HG03439 (cell line): ENCODE data around the gene TPSD1.
"Not testable (repeated sequence)": the region's sequence is repeated elsewhere in the genome, so short reads cannot be mapped to it uniquely, and the experiment has no call there.

Source experiments
- ATAC-seq: cut with Tn5 transposase; IDR thresholded peaks from one replicate; pipeline ENCODE4 v1.9.1; 2021; ENCODE audit warnings: mild to moderate bottlenecking, moderate library complexity; ENCODE audit not compliant: unreplicated experiment

Gene TPSD1

GRCh38 chr16:1220841-1221627 is 34.8 kb upstream of the TPSD1 start:
- no peak for ATAC-seq

DNA sequence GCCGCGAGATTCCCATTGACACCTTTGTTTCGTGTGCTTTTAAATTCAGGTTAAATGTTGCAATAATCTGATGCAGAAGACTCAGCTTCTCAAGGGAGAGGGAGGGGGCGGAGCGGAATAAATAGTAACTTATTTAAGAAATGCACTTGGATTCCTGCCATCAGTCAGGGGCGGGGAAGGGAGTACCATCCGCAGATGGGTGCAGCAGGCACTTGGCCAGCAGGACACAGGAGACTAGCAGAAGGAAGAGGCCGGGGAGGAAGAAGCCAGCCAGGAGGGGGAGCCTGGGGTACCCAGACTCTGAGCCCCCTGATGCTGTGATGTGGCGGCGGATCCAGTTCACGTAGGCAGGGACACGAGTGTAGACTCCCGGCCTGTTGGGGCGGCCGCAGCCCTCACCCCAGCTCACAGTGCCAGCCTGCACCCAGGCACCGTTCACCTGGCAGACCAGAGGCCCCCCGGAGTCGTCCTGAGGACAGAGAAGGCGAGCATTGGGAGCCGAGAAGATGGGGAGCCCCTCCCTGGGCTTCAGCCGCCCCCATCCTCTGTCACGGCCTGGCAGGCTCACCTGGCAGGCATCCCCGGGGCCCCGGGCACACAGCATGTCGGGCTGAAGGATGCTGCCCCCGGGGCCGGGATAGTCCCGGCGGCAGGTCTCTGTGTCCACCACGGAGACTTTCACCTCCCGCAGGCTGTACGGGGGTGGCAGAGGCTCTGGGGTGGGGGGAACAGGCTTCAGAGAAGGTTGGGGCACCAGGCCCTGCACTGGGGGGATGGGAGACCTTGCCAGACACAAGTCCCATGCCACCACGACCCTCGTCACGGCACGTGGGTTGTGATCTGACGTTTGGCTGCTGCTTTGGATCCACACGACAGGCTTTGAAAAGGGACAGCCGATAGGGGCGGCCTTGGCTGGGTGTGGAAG is 34.0 kb upstream of the TPSD1 start:
- ATAC-seq, result no peak

GRCh38 chr16:1222553-1223354 is 33.1 kb upstream of the TPSD1 start:
- no peak for ATAC-seq

DNA sequence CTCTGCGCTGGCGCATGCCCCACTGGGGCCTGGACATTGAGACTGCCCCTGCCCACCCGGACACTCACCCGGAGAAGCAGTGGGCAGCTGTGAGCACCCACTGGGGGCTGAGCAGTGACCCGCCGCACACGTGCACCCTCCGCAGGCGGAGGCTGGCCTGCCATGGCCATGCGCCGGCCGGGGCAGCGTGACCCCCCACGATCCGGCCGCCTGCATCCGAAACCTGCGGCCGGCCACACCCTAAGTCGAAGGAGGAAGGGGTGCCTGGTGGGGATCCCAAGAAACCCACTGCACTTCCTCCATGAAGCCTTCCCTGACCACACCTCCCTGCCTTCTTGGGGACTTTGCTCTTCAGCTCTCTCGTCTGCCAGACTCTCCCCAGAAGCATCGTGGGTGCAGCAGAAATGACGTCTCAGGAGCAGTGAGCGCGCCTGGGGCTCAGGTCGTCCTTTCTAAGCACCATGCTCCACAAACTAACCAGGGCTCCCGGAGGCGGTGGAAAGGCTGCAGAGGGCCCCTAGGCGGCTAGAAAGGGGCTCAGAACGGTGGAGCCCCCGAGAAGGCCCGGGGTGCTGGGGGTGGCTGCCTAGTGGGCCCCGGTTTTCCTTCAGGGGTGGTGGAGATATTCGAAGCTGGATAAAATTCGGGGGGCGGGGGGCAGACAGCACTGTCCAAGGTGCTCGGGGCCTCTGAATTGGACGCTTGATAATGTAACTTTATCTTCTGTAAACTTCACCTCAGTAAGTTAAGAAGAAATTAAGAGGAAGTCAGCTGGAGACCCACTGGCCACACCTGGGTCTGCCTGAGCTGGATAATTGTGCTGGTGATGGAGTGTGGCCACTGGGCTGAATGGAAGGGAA is 32.3 kb upstream of the TPSD1 start:
- ATAC-seq, result no peak

- ATAC-seq, result no peak
Measured at GRCh38 chr16:1224558-1224957, 31.3 kb upstream of the TPSD1 start.

- ATAC-seq, result no peak
Measured at GRCh38 chr16:1225051-1225451, 30.8 kb upstream of the TPSD1 start, which contains the start of gene TPSG1. TSS of gene TPSG1 (minus strand) at chr16:1225268. CDS start at chr16:1225252, 16 bp downstream.

DNA sequence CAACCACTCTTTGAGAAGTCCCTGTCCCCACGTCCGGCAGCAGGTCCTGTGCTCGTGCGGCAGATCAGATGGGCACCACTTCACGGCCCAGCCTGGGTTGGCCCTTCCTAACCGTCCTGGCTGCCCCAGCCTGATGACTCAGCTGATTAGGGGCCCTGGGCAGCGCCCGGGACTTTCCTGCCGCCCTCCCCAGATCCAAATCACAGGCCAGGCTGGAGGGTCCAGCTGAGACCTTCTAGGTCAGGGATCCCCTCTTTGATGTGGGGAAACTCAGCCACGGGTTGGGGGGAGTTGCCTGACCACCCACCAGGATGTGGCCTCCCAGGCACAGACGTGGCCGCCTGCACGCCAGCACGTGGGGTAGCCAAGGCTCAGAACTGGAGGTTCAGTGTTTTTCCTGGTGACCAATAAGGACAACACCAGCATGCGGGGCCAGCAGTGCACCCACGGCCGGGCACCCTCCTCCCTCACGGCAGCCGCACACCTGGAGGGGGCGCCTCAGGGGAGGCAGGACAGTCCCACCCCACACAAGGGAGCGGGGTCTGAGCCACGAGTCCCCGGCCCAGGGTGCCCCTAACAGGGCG is 30.0 kb upstream of the TPSD1 start:
- not testable (repeated sequence) for ATAC-seq

GRCh38 chr16:1226692-1227091 is 29.2 kb upstream of the TPSD1 start:
- ATAC-seq, result not testable (repeated sequence)

GRCh38 chr16:1228227-1228626 is 27.6 kb upstream of the TPSD1 start:
- not testable (repeated sequence) for ATAC-seq

DNA sequence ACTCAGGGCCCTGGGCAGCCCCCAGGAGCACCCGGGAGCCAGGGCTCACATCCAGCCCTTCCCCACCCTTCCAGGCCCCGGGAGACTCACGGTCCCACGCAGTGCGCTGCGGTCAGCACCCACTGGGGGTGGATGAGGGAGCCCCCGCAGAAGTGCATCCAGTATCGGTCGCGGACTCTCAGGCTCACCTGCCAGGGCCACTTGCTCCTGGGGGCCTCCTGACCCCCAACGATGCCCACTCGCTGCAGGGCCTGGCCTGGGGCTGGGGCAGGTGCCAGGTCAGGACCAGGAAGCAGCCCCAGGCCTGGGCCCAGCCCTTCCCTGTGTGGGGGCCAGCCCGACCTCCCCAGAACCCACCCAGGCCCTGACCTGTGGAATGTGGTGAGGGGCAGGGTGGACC is 26.4 kb upstream of the TPSD1 start:
- not testable (repeated sequence) for ATAC-seq

DNA sequence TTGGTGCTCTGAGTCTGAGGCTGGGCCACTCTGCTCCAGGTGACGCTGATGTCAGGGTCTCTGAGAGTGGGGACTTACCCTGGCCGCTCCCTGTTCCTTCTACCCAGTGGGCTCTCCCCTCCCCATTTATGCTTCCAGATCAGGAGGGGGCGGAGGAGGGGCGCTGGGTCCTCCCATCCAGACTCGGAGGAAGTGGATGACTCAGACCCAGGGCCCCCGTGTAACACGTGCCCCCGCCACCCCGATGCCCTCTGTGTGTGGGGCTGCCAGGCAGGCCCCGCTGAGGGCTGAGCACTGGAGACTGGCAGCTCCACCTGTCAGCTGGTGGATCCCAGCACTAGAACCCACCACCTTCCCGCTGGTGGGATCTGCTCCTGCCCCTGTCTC is 25.8 kb upstream of the TPSD1 start, which contains the start of gene TPSB2:
TPSB2 (minus strand) TSS at position 101 of the 387 bp plus-strand sequence. CDS start 233 bp downstream, outside the sequence.
- ATAC-seq, result not testable (repeated sequence)

DNA sequence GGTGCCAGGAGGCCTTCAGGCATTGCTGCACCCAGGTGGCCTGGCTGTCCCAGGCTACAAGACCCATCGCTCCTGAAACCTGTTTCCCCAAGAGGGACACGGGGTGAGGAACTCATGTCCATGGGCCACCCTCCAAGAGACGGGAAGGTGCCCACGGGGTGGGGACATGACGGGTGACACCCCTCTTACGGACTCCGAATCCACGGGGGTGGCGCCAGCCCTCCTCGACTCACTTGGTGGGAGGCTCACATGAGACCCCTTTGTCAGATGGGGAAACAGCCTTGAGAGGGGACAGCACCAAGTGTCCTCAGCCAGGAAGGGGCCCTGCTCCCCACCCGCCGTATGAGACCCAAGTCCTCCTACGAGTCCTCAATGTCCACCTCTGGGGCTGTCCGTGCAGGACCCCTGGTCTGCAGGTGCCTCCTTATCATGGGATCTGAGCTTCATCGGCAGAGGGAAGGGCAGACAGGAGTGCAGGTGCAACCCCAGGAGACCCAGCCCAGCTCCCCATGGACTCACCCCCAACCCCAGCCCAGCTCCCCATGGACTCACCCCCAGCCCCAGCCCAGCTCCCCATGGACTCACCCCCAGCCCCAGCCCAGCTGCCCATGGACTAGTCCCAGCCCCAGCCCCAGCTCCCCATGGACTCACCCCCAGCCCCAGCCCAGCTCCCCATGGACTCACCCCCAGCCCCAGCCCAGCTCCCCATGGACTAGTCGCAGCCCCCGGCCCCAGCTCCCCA is 25.2 kb upstream of the TPSD1 start:
- ATAC-seq, result not testable (repeated sequence)

DNA sequence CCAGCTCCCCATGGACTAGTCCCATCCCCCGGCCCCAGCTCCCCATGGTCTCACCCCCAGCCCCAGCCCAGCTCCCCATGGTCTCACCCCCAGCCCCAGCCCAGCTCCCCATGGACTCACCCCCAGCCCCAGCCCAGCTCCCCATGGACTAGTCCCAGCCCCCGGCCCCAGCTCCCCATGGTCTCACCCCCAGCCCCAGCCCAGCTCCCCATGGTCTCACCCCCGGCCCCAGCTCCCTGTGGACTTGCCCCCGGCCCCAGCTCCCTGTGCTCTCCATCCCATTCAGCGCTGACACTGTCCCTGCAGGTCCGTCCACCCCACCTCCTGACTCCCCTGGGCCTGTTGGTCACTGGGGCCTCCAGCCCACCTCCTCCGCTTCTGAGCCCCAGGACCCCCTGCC is 24.6 kb upstream of the TPSD1 start:
- ATAC-seq, result not testable (repeated sequence)

- ATAC-seq, result not testable (repeated sequence)
Measured at GRCh38 chr16:1232049-1232748, 23.7 kb upstream of the TPSD1 start.

DNA sequence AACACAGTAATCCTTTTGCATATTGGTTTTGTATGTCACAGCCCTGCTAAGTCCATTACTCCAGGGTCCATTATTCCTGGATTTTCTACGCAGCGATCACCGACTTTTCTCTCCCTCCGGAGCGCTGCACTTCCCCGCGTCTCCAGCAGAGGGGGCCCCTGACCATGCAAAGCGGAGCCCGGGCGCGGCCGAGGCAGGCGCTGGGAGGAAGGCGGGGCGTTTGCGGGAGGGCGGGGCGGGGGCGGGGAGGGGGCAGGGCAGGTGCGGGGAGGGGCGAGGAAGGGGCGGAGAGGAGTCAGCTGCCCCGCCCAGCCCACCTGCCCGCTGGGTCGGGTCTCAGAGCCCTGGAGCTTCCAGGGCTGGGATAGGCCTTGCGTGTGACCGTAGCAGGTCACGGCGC is 19.2 kb upstream of the TPSD1 start:
- not testable (repeated sequence) for ATAC-seq

DNA sequence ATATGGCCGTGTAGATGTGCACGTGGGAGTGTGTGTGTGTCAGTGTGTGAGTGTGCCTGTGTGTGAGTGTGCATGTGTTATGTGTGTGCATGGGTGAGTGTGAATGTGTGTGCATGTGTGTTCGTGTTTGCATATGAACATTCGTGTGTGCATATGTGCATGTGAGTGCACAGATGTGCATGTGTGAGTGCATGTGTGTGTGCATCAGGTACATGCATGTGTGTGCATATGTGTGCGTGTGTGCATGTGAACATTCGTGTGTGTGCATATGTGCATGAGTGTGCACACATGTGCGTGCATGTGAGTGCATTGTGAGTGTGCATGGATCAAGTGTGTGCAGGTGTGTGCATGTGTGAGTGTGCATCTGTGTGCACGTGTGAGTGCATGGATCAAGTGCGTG is 17.9 kb upstream of the TPSD1 start:
- ATAC-seq, result no peak

DNA sequence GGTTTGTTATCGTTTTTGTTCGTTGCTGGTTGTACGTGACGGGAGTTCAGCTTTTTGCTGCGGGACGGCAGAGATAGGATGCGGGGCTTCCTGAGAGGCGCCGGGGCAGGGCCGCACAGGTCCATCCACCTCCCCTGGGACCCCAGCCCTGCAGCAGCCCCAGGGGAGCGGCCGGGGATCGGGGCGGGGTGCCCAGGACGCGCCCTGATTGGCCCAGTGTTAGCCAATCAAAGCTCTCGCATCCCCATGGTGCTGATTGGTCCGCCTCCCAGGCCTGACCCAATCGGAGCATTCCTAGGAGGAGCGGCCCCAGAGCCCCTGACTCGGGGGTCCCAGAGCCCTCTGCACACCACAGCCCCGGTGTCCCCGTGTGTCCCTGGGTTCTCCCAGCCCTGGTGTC is 17.0 kb upstream of the TPSD1 start:
- ATAC-seq, result not testable (repeated sequence)

DNA sequence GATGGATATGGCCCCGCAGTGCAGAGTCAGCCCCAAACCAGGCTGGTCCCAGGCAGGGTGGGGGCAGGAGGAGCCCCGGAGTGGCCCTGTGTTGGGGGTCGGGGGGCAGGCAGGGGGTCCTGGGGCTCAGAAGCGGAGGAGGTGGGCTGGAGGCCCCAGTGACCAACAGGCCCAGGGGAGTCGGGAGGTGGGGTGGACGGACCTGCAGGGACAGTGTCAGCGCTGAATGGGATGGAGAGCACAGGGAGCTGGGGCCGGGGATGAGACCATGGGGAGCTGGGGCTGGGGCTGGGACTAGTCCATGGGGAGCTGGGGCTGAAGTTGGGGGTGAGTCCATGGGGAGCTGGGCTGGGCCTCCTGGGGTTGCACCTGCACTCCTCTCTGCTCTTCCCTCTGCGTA is 16.3 kb upstream of the TPSD1 start:
- not testable (repeated sequence) for ATAC-seq
